ENCODE data around the gene ATP13A4.

Gene ATP13A4

GRCh38 chr3:193572426-193572908, 17.8 kb upstream of the ATP13A4 start:
- no peak overlapping the region for H3K27ac ChIP-seq
- TF ChIP-seq CTCF (conservative IDR thresholded peaks at IDR 0.05) (peak; percentile 94), ZFX (IDR thresholded peaks at IDR 0.05) (no peak)

- TF ChIP-seq CTCF (conservative IDR thresholded peaks at IDR 0.05) = no peak
- TF ChIP-seq ZFX (IDR thresholded peaks at IDR 0.05) = no peak
- no peak overlapping the region for H3K27ac ChIP-seq
These were observed 14.4 kb upstream of the ATP13A4 start for GRCh38 chr3:193569119-193569518.

GRCh38 chr3:193564012-193564411, 9.3 kb upstream of the ATP13A4 start:
- TF ChIP-seq CTCF (conservative IDR thresholded peaks at IDR 0.05) (peak; percentile 59), ZFX (IDR thresholded peaks at IDR 0.05) (no peak)
- H3K27ac ChIP-seq = no peak overlapping the region

- no peak for TF ChIP-seq CTCF (conservative IDR thresholded peaks at IDR 0.05)
- no peak for TF ChIP-seq ZFX (IDR thresholded peaks at IDR 0.05)
- no peak overlapping the region for H3K27ac ChIP-seq
These were observed 8.7 kb upstream of the ATP13A4 start for GRCh38 chr3:193563426-193563825.

- no peak for TF ChIP-seq CTCF (conservative IDR thresholded peaks at IDR 0.05)
- no peak for TF ChIP-seq ZFX (IDR thresholded peaks at IDR 0.05)
These were observed 6.2 kb upstream of the ATP13A4 start for GRCh38 chr3:193560870-193561269.

GRCh38 chr3:193560091-193560490, 5.4 kb upstream of the ATP13A4 start:
- H3K27ac ChIP-seq = no peak overlapping the region
- TF ChIP-seq ZFX (IDR thresholded peaks at IDR 0.05) = no peak
- TF ChIP-seq CTCF (conservative IDR thresholded peaks at IDR 0.05) = no peak

More at GRCh38 chr3:193560870-193561269, 6.2 kb upstream of the ATP13A4 start:
- no peak overlapping the region for H3K27ac ChIP-seq

- no peak overlapping the region for H3K27ac ChIP-seq
- TF ChIP-seq CTCF (conservative IDR thresholded peaks at IDR 0.05) (no peak), ZFX (IDR thresholded peaks at IDR 0.05) (no peak)
These were observed 4.4 kb upstream of the ATP13A4 start for GRCh38 chr3:193559100-193559499.
